ENCODE measurements around the gene CD247.

CD247 gene

DNA sequence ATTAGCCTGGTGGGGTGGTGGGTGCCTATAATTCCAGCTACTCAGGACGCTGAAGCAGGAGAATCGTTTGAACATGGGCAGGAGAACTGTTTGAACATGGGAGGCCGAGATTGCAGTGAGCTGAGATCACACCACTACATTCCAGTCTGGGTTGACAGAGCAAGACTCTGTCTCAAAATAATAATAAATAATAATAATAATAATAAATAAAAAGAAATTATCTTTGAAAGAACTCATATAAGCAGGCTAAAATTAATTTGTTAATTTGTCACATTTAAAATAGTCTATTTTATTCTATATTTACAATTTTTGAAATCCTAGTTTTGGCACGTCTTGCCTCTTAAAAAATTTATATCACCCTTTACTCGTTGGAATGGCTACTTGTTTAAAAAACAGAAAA lies 27.6 kb downstream of the CD247 start:
- no peak for DNase-seq (ENCODE audit: low read depth)
- H3K4me3 ChIP-seq (ENCODE audit: low read depth, low read length) = no peak overlapping the region
- no peak for TF ChIP-seq CTCF (IDR thresholded peaks at IDR 0.05; ENCODE audit: low read depth, low read length, missing control alignments)

DNA sequence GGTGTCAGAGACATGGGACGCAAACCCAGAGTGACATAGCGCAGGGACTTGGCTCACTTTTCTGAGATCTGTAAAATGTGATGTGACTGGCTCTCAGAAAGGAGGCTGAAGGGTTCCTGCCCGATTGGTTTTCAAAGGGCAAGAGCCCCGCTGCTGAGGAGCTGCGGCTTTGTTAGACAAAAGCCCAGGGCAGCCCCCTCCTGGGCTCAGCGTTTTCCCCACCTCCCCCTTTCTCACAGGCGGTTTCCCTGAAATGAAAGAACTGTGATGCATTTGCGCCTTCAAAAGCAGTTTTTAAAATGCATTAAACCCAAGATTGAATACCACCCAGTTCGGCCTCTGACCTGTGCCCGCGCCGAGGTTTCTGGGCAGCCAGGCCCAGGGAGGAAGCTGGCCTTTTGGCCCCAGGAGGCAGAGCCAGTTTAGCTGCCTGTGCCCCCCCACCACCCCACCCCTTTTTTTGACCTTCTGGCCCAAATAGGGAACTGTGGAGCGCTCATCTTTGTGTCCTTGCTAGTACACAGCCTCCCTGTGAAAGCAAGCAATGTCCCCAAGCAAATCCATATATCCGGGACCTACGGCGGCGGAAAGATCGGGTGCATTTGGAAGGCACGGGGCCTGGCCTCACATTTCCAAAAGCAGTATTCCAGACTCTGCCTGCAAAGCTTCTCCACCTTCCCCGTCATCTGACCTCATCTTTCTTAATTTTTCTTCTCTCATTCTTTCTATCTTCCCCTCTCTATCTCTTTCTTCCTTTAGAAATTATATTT lies 28.6 kb downstream of the CD247 start:
- DNase-seq (ENCODE audit: low read depth) = no peak
- no peak overlapping the region for H3K4me3 ChIP-seq (ENCODE audit: low read depth, low read length)
- TF ChIP-seq CTCF (IDR thresholded peaks at IDR 0.05; ENCODE audit: low read depth, low read length, missing control alignments) = no peak

DNA sequence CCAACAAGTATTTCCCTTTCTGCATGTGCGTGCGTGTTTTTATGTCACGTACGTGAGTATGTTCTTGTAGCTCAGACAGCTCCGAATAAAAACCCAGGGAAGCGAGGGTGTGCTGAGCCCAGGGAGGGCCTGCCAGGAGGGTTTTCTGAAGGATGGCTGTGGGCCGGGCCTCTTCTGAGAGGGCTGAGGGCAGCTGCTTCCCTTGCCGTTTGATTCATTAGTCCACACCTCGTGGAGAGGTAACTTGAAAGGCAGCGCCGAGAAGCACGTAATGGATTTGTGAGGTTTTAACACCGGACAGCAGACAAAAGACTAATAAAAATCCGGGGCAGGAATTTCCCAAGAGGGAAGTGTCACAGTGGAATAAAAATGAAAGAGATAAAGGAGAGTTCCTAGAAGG lies 29.5 kb downstream of the CD247 start:
- no peak overlapping the region for H3K4me3 ChIP-seq (ENCODE audit: low read depth, low read length)
- no peak for DNase-seq (ENCODE audit: low read depth)
- no peak for TF ChIP-seq CTCF (IDR thresholded peaks at IDR 0.05; ENCODE audit: low read depth, low read length, missing control alignments)

GRCh38 chr1:167487614-167488013 lies 30.7 kb downstream of the CD247 start:
- TF ChIP-seq CTCF (IDR thresholded peaks at IDR 0.05; ENCODE audit: low read depth, low read length, missing control alignments) = no peak
- no peak for DNase-seq (ENCODE audit: low read depth)
- no peak overlapping the region for H3K4me3 ChIP-seq (ENCODE audit: low read depth, low read length)

DNA sequence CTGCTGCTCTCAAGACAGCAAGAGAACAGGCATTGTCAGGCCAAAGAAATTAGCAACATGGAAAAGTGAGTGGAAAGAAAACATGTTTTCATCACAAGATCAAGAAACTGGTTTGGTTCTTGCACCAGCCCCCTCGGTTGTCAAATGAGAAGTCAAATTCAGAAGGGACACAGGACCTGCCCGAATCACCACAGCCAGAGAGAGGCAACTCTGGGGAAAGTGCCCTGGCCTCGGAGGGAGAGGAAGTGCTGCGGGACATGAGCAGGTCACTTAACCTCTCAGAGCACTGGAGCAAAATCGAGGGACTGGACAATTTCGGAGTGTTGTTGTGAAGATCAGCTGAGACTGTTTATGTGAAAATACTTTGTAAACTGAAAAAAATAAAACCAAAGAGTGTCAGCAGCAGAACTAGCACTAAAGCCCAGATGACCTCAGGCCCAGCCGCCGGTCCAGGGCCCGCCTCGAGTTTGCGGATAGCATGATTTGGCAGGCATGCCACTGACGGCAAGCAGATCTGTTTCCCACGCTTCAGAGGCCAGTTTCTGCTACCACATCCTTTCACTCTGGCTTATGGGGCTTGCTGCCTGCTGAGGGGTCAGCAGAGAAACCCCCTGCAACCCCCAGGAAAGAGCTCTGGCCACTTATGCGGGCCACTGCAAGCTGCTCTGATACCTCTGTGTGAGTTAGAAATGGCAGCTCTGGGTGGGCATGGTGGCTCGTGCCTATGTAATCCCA lies 32.1 kb downstream of the CD247 start:
- no peak overlapping the region for H3K4me3 ChIP-seq (ENCODE audit: low read depth, low read length)
- no peak for DNase-seq (ENCODE audit: low read depth)
- no peak for TF ChIP-seq CTCF (IDR thresholded peaks at IDR 0.05; ENCODE audit: low read depth, low read length, missing control alignments)

DNA sequence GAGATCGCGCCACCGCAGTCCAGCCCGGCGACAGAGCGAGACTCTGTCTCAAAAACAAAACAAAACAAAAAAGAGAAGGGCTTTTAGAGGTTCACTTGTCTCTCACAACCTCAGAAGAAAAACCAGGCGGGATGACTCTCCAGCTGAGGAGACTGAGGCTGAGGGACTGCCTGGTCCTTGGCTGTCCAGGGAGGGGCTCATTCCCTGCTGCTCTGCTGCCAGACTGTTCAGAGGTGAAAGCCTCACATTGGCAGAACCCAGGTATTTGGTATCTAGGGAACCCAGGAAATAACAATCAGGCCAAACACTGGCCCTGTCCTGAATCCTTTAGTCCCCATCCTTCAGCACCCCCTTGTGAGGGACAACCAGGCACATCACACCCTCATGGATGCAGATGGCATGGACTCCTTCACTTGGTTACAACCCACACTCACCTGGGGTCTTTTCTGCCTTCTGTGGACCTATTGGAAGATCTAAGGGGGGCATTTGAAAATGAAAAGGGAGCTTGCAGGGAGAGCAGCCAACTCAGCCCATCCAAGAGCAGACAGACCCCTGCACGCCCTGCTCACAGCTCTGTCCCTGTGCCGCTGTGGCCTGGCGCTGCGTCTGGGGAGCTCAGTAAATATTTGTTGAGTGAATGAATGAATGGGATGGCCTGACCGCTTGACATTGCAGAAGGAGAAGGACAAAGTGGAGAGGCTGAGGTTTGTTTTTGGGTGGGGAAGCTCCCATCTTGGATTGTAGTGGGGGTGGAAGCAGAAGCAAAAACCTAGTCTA lies 33.4 kb downstream of the CD247 start:
- DNase-seq (ENCODE audit: low read depth) = no peak
- H3K4me3 ChIP-seq (ENCODE audit: low read depth, low read length) = no peak overlapping the region
- no peak for TF ChIP-seq CTCF (IDR thresholded peaks at IDR 0.05; ENCODE audit: low read depth, low read length, missing control alignments)
